Ishikawa (cell line): ENCODE results near the gene ACO2.

Experiments
- CEBPB ChIP-seq: IDR thresholded peaks from 2 replicates; pipeline ENCODE4 v1.6.1; 2012
- CREB1 ChIP-seq: IDR thresholded peaks from 2 replicates; pipeline ENCODE4 v1.6.1; 2012; ENCODE audit warnings: low read depth
- EGR1 ChIP-seq: IDR thresholded peaks from 2 replicates; pipeline ENCODE4 v1.6.1; 2012
- EP300 ChIP-seq: IDR thresholded peaks from 2 replicates; pipeline ENCODE4 v1.6.1; 2012; ENCODE audit warnings: borderline replicate concordance
- FOXM1 ChIP-seq: IDR thresholded peaks from 2 replicates; pipeline ENCODE4 v1.6.1; 2012; ENCODE audit warnings: low read depth, borderline replicate concordance
- MAX ChIP-seq: IDR thresholded peaks from 2 replicates; pipeline ENCODE4 v1.6.1; 2012
- NFIC ChIP-seq: IDR thresholded peaks from 2 replicates; pipeline ENCODE4 v1.6.1; 2012
- RAD21 ChIP-seq: IDR thresholded peaks from 2 replicates; pipeline ENCODE4 v1.6.1; 2012; ENCODE audit warnings: low read depth
- REST ChIP-seq: IDR thresholded peaks from 2 replicates; pipeline ENCODE4 v1.6.1; 2012; ENCODE audit warnings: low read depth, mild to moderate bottlenecking
- TAF1 ChIP-seq: IDR thresholded peaks from 2 replicates; pipeline ENCODE4 v1.6.1; 2012; ENCODE audit warnings: low read depth, mild to moderate bottlenecking
- TCF12 ChIP-seq: IDR thresholded peaks from 2 replicates; pipeline ENCODE4 v1.6.1; 2012; ENCODE audit warnings: low read depth
- TEAD4 ChIP-seq: IDR thresholded peaks from 2 replicates; pipeline ENCODE4 v1.6.1; 2012
- YY1 ChIP-seq: IDR thresholded peaks from 2 replicates; pipeline ENCODE4 v1.6.1; 2012; ENCODE audit warnings: low read depth
- ZBTB7A ChIP-seq: IDR thresholded peaks from 2 replicates; pipeline ENCODE4 v1.6.1; 2012; ENCODE audit warnings: low read depth
- TF ChIP-seq, protein P1 (sequence below): IDR thresholded peaks from 2 replicates; pipeline ENCODE4 v1.6.1; 2012

Gene ACO2

DNA sequence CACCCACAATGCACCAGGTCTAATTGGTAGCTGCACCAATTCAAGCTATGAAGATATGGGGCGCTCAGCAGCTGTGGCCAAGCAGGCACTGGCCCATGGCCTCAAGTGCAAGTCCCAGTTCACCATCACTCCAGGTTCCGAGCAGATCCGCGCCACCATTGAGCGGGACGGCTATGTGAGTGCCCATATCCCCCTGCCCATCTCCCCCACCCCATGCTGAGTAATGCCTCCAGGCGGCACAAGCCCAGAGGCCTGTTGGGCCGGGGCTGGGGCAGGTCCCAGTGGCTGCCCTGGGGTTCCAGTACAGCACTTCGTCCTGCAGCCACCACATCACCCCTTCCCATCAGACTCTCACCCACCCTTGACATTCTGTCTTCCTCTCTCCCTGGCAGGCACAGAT is 53.9 kb downstream of the ACO2 start:
- TF ChIP-seq CEBPB, result no peak
- no peak for TF ChIP-seq REST
- TF ChIP-seq TCF12, result no peak
- TF ChIP-seq EGR1, result no peak

- TF ChIP-seq FOXM1 (no peak), NFIC (no peak), ZBTB7A (no peak), EGR1 (no peak), REST (no peak), TAF1 (no peak), TEAD4 (no peak), CREB1 (no peak), YY1 (no peak), EP300 (no peak)
Measured at GRCh38 chr22:41523464-41524221, 54.7 kb downstream of the ACO2 start.

GRCh38 chr22:41524251-41524661 is 55.3 kb downstream of the ACO2 start:
- TF ChIP-seq NFIC (peak; percentile 10; the same call in 1 of the 2 replicates), MAX (no peak), RAD21 (no peak), TEAD4 (no peak), TAF1 (no peak), EP300 (no peak)

GRCh38 chr22:41524809-41525449 is 56.0 kb downstream of the ACO2 start:
- TF ChIP-seq TAF1 (no peak), NFIC (no peak), MAX (no peak), RAD21 (no peak), REST (no peak), FOXM1 (no peak), YY1 (no peak), EP300 (no peak), CREB1 (no peak), ZBTB7A (no peak), EGR1 (no peak), TEAD4 (no peak; the same call in 1 of the 2 replicates), CEBPB (no peak), TCF12 (no peak)
- TF ChIP-seq, protein P1, sequence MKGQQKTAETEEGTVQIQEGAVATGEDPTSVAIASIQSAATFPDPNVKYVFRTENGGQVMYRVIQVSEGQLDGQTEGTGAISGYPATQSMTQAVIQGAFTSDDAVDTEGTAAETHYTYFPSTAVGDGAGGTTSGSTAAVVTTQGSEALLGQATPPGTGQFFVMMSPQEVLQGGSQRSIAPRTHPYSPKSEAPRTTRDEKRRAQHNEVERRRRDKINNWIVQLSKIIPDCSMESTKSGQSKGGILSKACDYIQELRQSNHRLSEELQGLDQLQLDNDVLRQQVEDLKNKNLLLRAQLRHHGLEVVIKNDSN, result no peak

DNA sequence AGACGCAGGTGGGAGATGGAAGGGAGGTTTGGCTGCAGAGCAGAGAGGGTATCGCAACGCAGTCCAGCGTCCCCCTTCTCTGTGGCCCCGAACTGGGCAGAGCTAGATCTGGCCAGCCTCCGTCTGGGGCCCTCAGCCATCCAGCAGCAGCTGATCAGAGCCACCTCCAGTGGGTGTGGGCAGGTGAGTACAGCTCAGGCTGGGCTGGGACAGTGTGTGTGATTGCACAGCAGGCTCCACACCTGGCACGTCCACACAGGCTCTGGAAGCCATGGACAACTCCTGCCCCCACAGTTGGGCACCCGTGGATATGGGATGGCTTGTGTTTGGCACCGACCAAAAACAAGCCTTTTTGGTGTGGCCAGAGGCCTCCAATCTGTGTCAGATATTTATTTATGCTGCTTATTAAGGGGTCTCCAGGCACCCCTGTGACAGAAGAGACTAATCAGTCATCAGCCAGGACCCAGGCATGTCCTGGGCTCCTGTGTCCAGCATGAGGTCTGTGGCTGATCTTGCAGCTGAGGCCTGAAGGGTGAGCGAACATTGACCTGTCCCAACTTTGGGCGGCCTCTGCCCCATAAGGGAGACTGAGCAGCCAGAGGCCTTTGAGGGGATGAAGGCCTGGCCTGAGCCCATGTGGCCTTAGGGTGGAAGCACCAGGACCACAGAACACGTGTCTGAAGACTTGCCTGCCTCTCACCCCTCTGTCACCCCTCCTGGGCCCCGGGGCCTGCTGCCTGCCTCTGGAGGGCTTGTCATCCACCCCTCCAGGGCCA is 56.7 kb downstream of the ACO2 start:
- TF ChIP-seq TAF1, result no peak
- no peak for TF ChIP-seq REST
- no peak for TF ChIP-seq CEBPB
- TF ChIP-seq RAD21, result no peak
- no peak for TF ChIP-seq EGR1
- TF ChIP-seq NFIC, result no peak
